ENCODE data around the gene MTMR10.

The MTMR10 gene

GRCh38 chr15:30919877-30920550 lies 71.4 kb downstream of the MTMR10 start:
- no peak for DNase-seq

- DNase-seq: no peak
These were observed 73.1 kb downstream of the MTMR10 start for GRCh38 chr15:30918366-30918765.

- DNase-seq: no peak
These were observed 73.8 kb downstream of the MTMR10 start for GRCh38 chr15:30917675-30918074.

- DNase-seq: no peak
These were observed 74.4 kb downstream of the MTMR10 start for GRCh38 chr15:30917013-30917412.

- DNase-seq: no peak
These were observed 77.7 kb downstream of the MTMR10 start for GRCh38 chr15:30913761-30914160.

- DNase-seq: no peak
These were observed 85.1 kb downstream of the MTMR10 start for GRCh38 chr15:30906366-30906765.

GRCh38 chr15:30905821-30906220 lies 85.6 kb downstream of the MTMR10 start:
- no peak for DNase-seq

- no peak for DNase-seq
These were observed 86.6 kb downstream of the MTMR10 start for GRCh38 chr15:30904812-30905211.

- DNase-seq: peak; percentile 77
These were observed 87.8 kb downstream of the MTMR10 start, which contains the start of gene FAN1 for GRCh38 chr15:30903497-30904187. Gene FAN1, plus strand, starts transcription at chr15:30903915. Its CDS starts 749 bp downstream, at chr15:30904664.

GRCh38 chr15:30901889-30902288 lies 89.5 kb downstream of the MTMR10 start:
- no peak for DNase-seq

- no peak for DNase-seq
These were observed 95.2 kb downstream of the MTMR10 start for GRCh38 chr15:30896211-30896606.

- no peak for DNase-seq
These were observed 95.8 kb downstream of the MTMR10 start for GRCh38 chr15:30895461-30896210.

- no peak for DNase-seq
These were observed 102.2 kb downstream of the MTMR10 start for GRCh38 chr15:30889196-30889595.
